ENCODE measurements around the gene PRKCD.

DNA sequence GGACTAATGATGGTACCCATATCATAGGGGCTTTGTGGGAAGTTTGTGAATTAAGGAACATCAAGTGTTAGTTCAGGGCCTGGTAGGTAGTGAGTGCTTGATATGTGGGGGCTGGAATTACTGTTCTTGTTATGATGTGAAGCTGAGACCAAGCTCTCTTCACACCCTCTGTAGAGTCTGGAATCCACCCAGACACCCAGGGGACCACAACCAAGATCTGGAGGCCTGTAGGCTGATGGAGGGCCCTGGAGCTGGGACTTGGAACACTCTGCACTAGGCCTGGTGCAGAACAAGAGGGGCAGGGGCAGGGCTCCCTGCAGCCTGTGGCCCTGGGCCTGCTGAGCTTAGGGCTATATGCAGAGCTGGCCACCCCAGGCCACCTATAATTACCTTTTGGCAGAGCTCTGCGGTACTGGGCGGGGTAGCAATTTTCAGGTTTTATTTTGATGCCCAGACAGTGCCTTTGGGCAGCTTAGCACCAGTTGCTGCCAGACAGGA is 13.1 kb upstream of the PRKCD start:
- no peak for TF ChIP-seq EZH2 (IDR thresholded peaks at IDR 0.05; ENCODE audit: insufficient read depth, poor library complexity, severe bottlenecking)
- no peak for TF ChIP-seq EZH2phosphoT487 (IDR thresholded peaks at IDR 0.05; ENCODE audit: insufficient read depth, low read depth)

All from GM23248 (cell line).